RPMI7951 (cell line): Measurements from ENCODE around the gene SKP2. TPM values are rescaled to one million over a fixed set of nuclear protein-coding genes. Genes with fewer than 3 reads are reported as not detected.
A peak's percentile ranks its signal among the peaks of the same experiment; 100 is the strongest.

Experiments
- DNase-seq: peaks from one replicate; pipeline ENCODE4 v3.0.0-alpha.2; 2012; ENCODE audit warnings: low read depth
- total RNA-seq: library from RNA; depleted of rRNA; stranded (reverse); fragments of >200 nt; shearing (Covaris generic); gene quantifications from 2 replicates; pipeline ENCODE4 v1.2.3, GENCODE V29; 2014; rRNA removed

The SKP2 gene
- total RNA-seq, 1 experiment from 2014 or later, result 39.3 TPM

- DNase-seq, result peak; percentile 61
These were observed 48.6 kb downstream of the SKP2 start for GRCh38 chr5:36200513-36200912.

GRCh38 chr5:36202521-36202961 lies 50.6 kb downstream of the SKP2 start:
- DNase-seq, result peak; percentile 15

- no peak for DNase-seq
These were observed 53.4 kb downstream of the SKP2 start for GRCh38 chr5:36205329-36205728.

DNA sequence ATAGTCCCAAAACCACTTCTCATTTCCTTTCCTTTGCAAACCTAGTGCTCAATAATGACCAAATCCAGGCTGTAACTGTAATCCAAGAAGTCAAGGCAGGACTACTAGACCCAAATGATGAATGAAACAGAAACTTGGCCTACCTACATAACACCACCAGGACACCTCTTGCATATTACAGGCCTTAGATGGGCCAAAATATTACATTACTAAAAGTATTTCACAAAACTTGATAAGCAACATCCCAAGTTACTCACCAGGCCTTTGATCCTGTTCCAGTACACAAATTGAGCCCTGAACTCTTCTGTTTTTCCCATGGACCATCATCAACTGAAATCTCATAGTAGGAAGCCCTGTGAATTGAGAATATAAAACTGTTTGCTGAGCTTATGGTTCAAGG lies 55.0 kb downstream of the SKP2 start:
- DNase-seq, result no peak

- DNase-seq, result no peak
These were observed 56.9 kb downstream of the SKP2 start for GRCh38 chr5:36208786-36209185.

- DNase-seq, result peak; percentile 4
These were observed 57.8 kb downstream of the SKP2 start for GRCh38 chr5:36209664-36210063.

- DNase-seq, result no peak
These were observed 62.5 kb downstream of the SKP2 start for GRCh38 chr5:36214436-36214835.

GRCh38 chr5:36215910-36216309 lies 64.0 kb downstream of the SKP2 start:
- DNase-seq, result no peak

DNA sequence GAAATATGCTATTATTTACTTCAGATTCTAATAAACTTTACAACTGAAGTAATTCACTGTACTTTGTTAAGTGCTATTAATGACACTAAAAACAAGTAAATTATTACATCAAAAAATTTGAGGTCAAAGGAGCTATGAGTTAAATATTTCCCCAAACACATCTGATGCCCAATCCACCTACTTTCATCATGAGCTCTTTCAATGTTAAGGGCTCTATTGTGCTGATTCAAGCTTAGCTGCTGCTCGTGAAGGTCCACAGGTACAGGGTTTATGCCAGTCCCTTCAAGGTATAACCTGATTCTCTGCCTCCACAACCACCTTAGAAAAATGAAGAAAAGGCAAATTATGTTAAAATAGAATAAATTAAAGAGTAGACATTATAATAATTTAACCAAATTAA lies 65.7 kb downstream of the SKP2 start:
- DNase-seq, result no peak

DNA sequence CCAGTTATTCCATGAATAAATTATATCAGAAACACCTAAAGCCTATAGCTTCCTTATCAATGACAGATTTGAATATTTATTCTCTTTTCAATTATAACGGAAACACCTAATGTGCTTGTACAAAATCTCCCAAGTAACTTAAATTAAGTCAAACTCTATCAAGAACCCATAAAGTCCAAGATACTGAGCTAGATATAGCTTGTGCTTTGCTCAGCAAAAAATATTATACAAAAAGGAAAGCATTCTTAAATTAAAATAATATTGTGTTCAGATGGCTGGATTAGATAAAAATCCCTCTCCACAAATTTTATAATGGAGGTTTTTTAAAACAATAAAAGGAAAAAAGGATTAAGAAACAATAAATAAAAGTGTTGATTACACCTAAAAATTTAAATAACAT lies 66.1 kb downstream of the SKP2 start:
- no peak for DNase-seq

DNA sequence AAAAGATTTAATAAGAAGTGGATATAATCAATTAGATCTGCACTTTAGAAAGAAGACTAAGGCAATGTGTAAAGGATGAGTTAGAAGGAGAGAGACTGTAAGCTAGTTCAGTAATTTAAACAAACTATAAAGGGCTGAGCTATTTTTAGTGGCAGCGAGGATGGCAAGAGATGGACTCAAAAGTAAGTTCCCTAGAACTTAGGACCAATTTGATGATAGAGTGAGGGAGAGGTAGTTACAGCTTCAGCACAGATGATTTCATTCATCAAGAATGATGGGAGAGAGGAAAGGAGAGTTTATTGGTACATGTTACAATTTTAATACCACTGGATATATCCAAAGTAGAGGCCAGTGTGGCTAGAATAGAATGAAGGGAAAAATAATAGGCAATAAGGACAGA lies 70.7 kb downstream of the SKP2 start:
- DNase-seq, result no peak

- DNase-seq, result no peak
These were observed 75.1 kb downstream of the SKP2 start for GRCh38 chr5:36227046-36227445.

DNA sequence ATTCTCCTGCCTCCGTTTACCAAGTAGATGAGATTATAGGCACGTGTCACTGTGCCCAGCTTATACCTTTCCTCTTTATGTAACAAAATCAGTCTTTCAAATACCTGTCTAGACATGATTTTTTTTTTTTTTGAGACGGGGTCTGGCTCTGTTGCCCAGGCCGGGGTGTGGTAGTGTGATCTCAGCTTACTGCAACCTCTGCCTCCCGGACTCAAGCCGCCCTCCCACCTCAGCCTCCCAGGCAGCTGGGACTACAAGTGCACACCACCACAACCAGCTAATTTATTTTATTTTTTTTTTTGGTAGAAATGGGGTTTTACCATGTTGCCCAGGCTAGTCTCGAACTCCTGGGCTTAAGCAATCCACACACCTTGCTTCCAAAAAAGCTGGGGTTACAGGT lies 76.6 kb downstream of the SKP2 start:
- no peak for DNase-seq

DNA sequence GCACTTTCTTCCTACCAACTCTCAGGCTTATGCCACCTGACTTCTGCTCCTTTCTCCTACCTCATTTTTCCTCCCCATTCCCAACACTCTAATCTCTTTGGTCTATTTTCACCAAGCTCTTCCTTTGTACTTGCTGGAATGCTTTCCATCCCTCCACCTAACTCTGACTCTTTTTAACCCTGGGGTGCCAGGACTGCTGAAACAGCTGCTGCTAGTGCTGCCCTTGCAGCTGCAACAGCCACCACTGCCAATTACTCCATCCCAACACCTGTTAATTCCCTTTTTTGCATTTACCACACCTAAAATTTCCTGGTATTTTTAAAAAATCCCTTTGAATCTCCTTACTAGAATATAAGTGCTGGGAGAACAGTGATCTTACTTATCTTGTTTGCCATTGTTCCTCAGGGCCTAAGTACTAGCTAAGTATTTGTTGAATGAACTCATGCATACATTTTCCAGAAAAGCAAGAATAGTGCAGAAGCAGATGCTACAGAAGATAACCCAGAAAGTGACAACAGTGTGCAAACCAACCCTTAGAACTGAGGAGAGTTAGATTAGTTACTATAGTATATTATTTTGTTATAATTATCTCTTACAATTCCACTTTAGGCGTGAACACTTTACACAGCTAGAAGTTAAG lies 78.4 kb downstream of the SKP2 start:
- no peak for DNase-seq

GRCh38 chr5:36232533-36232932 lies 80.6 kb downstream of the SKP2 start:
- no peak for DNase-seq

Other genes with a start within 250 kb of the SKP2 start
- gene CAPSL, start 213.5 kb upstream of the SKP2 start, total RNA-seq, result not detected in 2 replicates
- not detected in 2 replicates for gene UGT3A1, start 160.7 kb upstream of the SKP2 start, total RNA-seq
- gene UGT3A2, start 85.2 kb upstream of the SKP2 start, total RNA-seq, result 0.39 TPM in 1 of 2 replicates, not detected in the other
- 7.0 and 7.7 TPM in 2 replicates for gene LMBRD2, start 224 bp upstream of the SKP2 start, total RNA-seq
- 29.2 and 34.2 TPM in 2 replicates for gene NADK2, start 89.8 kb downstream of the SKP2 start, total RNA-seq
- 2.6 and 3.3 TPM in 2 replicates for gene RANBP3L, start 149.8 kb downstream of the SKP2 start, total RNA-seq